NCI-H2081 treated with DMSO at 0.1 percent for 48 hours (cell line): ENCODE data around the gene AXIN2.
"Not testable (repeated sequence)": the region's sequence is repeated elsewhere in the genome, so short reads cannot be mapped to it uniquely, and the experiment has no call there.

Source experiments
- DNase-seq: peaks from one replicate; lab custom pipeline; 2025; lab: John Stamatoyannopoulos, UW

AXIN2 gene

GRCh38 chr17:65536573-65537342 lies 24.7 kb downstream of the AXIN2 start:
- no peak for DNase-seq

GRCh38 chr17:65535777-65536572 lies 25.5 kb downstream of the AXIN2 start:
- DNase-seq = no peak

- DNase-seq = no peak
These were observed 27.5 kb downstream of the AXIN2 start for GRCh38 chr17:65533852-65534457.

- no peak for DNase-seq
These were observed 28.2 kb downstream of the AXIN2 start for GRCh38 chr17:65533056-65533745.

- DNase-seq = no peak
These were observed 29.2 kb downstream of the AXIN2 start for GRCh38 chr17:65532101-65532890.

GRCh38 chr17:65531256-65532100 lies 30.0 kb downstream of the AXIN2 start:
- DNase-seq = no peak

GRCh38 chr17:65530523-65531255 lies 30.8 kb downstream of the AXIN2 start:
- DNase-seq = no peak

GRCh38 chr17:65529761-65530522 lies 31.5 kb downstream of the AXIN2 start:
- no peak for DNase-seq

GRCh38 chr17:65529040-65529633 lies 32.3 kb downstream of the AXIN2 start:
- no peak for DNase-seq

- DNase-seq = no peak
These were observed 33.4 kb downstream of the AXIN2 start for GRCh38 chr17:65527857-65528591.

GRCh38 chr17:65527381-65527780 lies 34.1 kb downstream of the AXIN2 start:
- no peak for DNase-seq

GRCh38 chr17:65526854-65527253 lies 34.6 kb downstream of the AXIN2 start:
- DNase-seq = not testable (repeated sequence)

- no peak for DNase-seq
These were observed 37.4 kb downstream of the AXIN2 start for GRCh38 chr17:65523853-65524664.

GRCh38 chr17:65523411-65523810 lies 38.0 kb downstream of the AXIN2 start:
- DNase-seq = no peak

GRCh38 chr17:65522751-65523404 lies 38.6 kb downstream of the AXIN2 start:
- no peak for DNase-seq

- DNase-seq = no peak
These were observed 42.0 kb downstream of the AXIN2 start for GRCh38 chr17:65519462-65519861.

- DNase-seq = no peak
These were observed 43.2 kb downstream of the AXIN2 start for GRCh38 chr17:65518256-65518655.
